GM12878 (cell line): ENCODE measurements around the gene CFAP61. TPM values are rescaled to one million over a fixed set of nuclear protein-coding genes. Genes with fewer than 3 reads are reported as not detected.

Experiments
- ATAC-seq: fragments of 200-7000 bp; cut with Tn5 transposase; 3 replicates; pipeline ENCODE4 v1.9.1; 2020; ENCODE audit warnings: mild to moderate bottlenecking, moderate library complexity
- BruUV-seq: library from RNA; stranded (reverse); fragments of 400-500 nt; replicated peaks from 2 replicates; lab custom pipeline; 2021; lab: Mats Ljungman, UMichigan
- CTCF ChIA-PET: fragments of 300-600 bp; sonication (Branson Sonifier 250); formaldehyde crosslinking; extraction: SDS; loops from one replicate; lab custom pipeline; 2021; ENCODE audit warnings: inconsistent platforms; lab: Yijun Ruan, JAX
- POLR2A ChIA-PET: fragments of 350-600 bp; formaldehyde crosslinking; extraction: SDS; loops from one replicate; lab custom pipeline; 2021; ENCODE audit warnings: inconsistent platforms; lab: Charles Lee
- RAD21 ChIA-PET: fragments of 300-600 bp; sonication (Branson Sonifier 250); formaldehyde crosslinking; loops from one replicate; lab custom pipeline; 2023; ENCODE audit warnings: antibody characterized with exemption; ENCODE audit not compliant: unreplicated experiment; lab: Charles Lee
- SMC1A ChIA-PET: fragments of 300-600 bp; sonication (Branson Sonifier 250); formaldehyde crosslinking; loops from one replicate; lab custom pipeline; 2023; ENCODE audit not compliant: unreplicated experiment, uncharacterized antibody; lab: Charles Lee
- DNase-seq: peaks from one replicate; pipeline ENCODE4 v3.0.0-alpha.2; 2011; ENCODE audit warnings: low read depth, low spot score
- FAIRE-seq: peaks from 3 replicates; lab custom pipeline; 2011; peaks lifted over from hg19 to GRCh38; lab: Jason Lieb, UNC
- H2AFZ ChIP-seq: 2 replicates; pipeline ENCODE4 v1.6.0; 2011; ENCODE audit warnings: low read depth, low read length, control low read depth; ENCODE audit not compliant: control insufficient read depth
- H3K27ac ChIP-seq: 2 replicates; pipeline ENCODE4 v1.5.1; 2011; ENCODE audit warnings: control low read depth; ENCODE audit not compliant: control insufficient read depth, insufficient read depth
- H3K27me3 ChIP-seq, 2 experiments: replicated peaks in 1 of 2; 2 replicates each; pipeline versions ENCODE4 v1.6.0 to v1.6.1; 2011; ENCODE audit warnings: low read length in 1 of 2; ENCODE audit not compliant: control insufficient read depth in 2 of 2, insufficient read depth in 2 of 2
- H3K36me3 ChIP-seq, 2 experiments: 2 replicates each; pipeline ENCODE4 v1.5.1; 2011; ENCODE audit warnings: low read length in 1 of 2; ENCODE audit not compliant: control insufficient read depth in 2 of 2, insufficient read depth in 2 of 2
- H3K4me1 ChIP-seq: 2 replicates; pipeline ENCODE4 v1.6.1; 2011; ENCODE audit warnings: mild to moderate bottlenecking, low read length, moderate library complexity, mixed read lengths; ENCODE audit not compliant: control insufficient read depth, insufficient read depth
- H3K4me2 ChIP-seq: 2 replicates; pipeline ENCODE4 v1.6.0; 2011; ENCODE audit warnings: control low read depth; ENCODE audit not compliant: control insufficient read depth, insufficient read depth
- H3K4me3 ChIP-seq: fragments of 200-600 bp; sonication (generic); 2 replicates; pipeline ENCODE4 v1.5.1; 2016
- H3K79me2 ChIP-seq: 2 replicates; pipeline ENCODE4 v1.6.0; 2011; ENCODE audit warnings: low read length; ENCODE audit not compliant: control insufficient read depth, insufficient read depth
- H3K9ac ChIP-seq: 2 replicates; pipeline ENCODE4 v1.8.0; 2011; ENCODE audit warnings: low read length, control low read depth, mixed read lengths; ENCODE audit not compliant: control insufficient read depth, insufficient read depth
- H3K9me3 ChIP-seq: replicated peaks from 3 replicates; pipeline ENCODE4 v1.5.1; 2011; ENCODE audit warnings: mild to moderate bottlenecking, low read length; ENCODE audit not compliant: control insufficient read depth, insufficient read depth
- H4K20me1 ChIP-seq: 2 replicates; pipeline ENCODE4 v1.6.0; 2011; ENCODE audit not compliant: control insufficient read depth, insufficient read depth
- ESRRA ChIP-seq: IDR thresholded peaks from 2 replicates; pipeline ENCODE4 v1.6.1; 2012; ENCODE audit warnings: mild to moderate bottlenecking, low read length, improper control_type of control experiment
- HDGF ChIP-seq: fragments of 450-650 bp; IDR thresholded peaks from 2 replicates; pipeline ENCODE4 v1.6.1; 2016; ENCODE audit warnings: antibody characterized with exemption
- MYB ChIP-seq: fragments of 150-350 bp; IDR thresholded peaks from 2 replicates; pipeline ENCODE4 v1.6.1; 2014; ENCODE audit warnings: mild to moderate bottlenecking, low read depth, low read length, borderline replicate concordance
- NFXL1 ChIP-seq: fragments of 450-650 bp; IDR thresholded peaks from 2 replicates; pipeline ENCODE4 v1.6.1; 2017; ENCODE audit warnings: antibody characterized with exemption, mild to moderate bottlenecking, borderline replicate concordance
- POLR2AphosphoS5 ChIP-seq: IDR thresholded peaks from 2 replicates; pipeline ENCODE4 v1.6.1; 2011; ENCODE audit warnings: mild to moderate bottlenecking, low read length, inconsistent platforms
- TCF12 ChIP-seq: IDR thresholded peaks from 2 replicates; pipeline ENCODE4 v1.6.1; 2011; ENCODE audit warnings: low read depth, mild to moderate bottlenecking, low read length
- WGBS: methylation state at CpG from one replicate; pipeline ENCODE4 v1.1.6; 2016; ENCODE audit warnings: low lambda C conversion rate; ENCODE audit not compliant: insufficient replicate concordance, insufficient coverage; ENCODE audit errors: missing lambda C conversion rate; 5-methylcytosine and 5-hydroxymethylcytosine counted together
- in situ Hi-C: fragments of 300-500 bp; cut with MboI; formaldehyde crosslinking; loops from 9 replicates; pipeline ENCODE4 v1.14.3; 2018; ENCODE audit warnings: mixed read lengths
- intact Hi-C: fragments of 100-400 bp; cut with micrococcal nuclease; formaldehyde crosslinking; loops from one replicate; pipeline ENCODE4 v1.14.2; 2022; ENCODE audit not compliant: unreplicated experiment
- polyA plus RNA-seq, 11 experiments: library from polyadenylated mRNA; depleted of rRNA in 4 of 11; unstranded in 6 of 11; stranded (reverse) in 5 of 11; fragments of >200 nt; fragmentation: Nextera tagmentation in 4 of 11; fragmentation: Illumina TruSeq in 1 of 11; extraction: Ambion mirVana in 4 of 11; extraction: Trizol in 1 of 11; gene quantifications; 1 replicate in 1 of 11; 2 replicates in 10 of 11; pipeline versions ENCODE4 v1.2.1 to v1.2.3, GENCODE V29; 2011 to 2016; ENCODE audit warnings: inconsistent platforms in 2 of 11, missing spikeins in 2 of 11, low read depth in 1 of 11
- total RNA-seq, 4 experiments: library from RNA; depleted of rRNA in 3 of 4; stranded (reverse); fragments of >200 nt in 3 of 4; fragmentation: Illumina TruSeq in 1 of 4; extraction: Trizol in 1 of 4; gene quantifications; 2 replicates each; pipeline versions ENCODE4 v1.2.1 to v1.2.3, GENCODE V29; 2013 to 2021
- TF ChIP-seq, protein P1 (sequence below): IDR thresholded peaks from 2 replicates; pipeline ENCODE4 v1.6.1; 2012; ENCODE audit warnings: low read depth, low read length, improper control_type of control experiment
- TF ChIP-seq, protein P2 (sequence below): IDR thresholded peaks from 2 replicates; pipeline ENCODE4 v1.6.1; 2012; ENCODE audit warnings: improper control_type of control experiment, low read depth, low read length; ENCODE audit not compliant: insufficient replicate concordance
- TF ChIP-seq, protein P3 (sequence below), 3 experiments: IDR thresholded peaks in 2 of 3; conservative IDR thresholded peaks in 1 of 3; 2 replicates each; pipeline ENCODE4 v1.5.1; 2011; ENCODE audit warnings: low read depth in 3 of 3, low read length in 3 of 3, mild to moderate bottlenecking in 3 of 3, control low read depth in 2 of 3, moderate library complexity in 2 of 3, inconsistent platforms in 1 of 3, mixed read lengths in 1 of 3; ENCODE audit not compliant: control insufficient read depth in 2 of 3, insufficient read depth in 1 of 3; ENCODE audit errors: extremely low read depth in 1 of 3

The CFAP61 gene
- total and polyA plus RNA-seq, 10 of the 15 experiments (the other 5 are each of a cell fraction or from before 2014, with no cell fraction given): 0.11 to 0.41 (median 0.24) TPM; not detected in 7

DNA sequence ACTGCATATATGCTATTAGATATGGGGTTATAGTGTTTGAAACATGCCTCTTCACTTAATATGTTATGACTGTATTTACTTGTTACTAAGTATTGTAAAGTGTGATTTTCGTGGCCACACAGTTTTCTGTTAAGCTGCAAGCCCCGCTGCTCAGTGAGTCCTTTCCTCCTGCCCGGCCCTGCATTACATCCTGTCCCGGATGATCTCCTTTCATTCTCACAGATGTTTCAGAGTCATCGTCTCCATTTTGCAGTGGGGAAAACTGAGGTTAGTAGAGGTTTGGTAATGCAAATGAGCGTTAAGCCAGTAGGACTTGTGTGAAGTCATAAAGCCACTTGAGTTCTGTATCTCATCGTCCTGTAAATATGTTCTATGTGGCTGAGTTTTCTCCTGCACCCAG is 155.5 kb downstream of the CFAP61 start (continued):
- TF ChIP-seq, protein P1, sequence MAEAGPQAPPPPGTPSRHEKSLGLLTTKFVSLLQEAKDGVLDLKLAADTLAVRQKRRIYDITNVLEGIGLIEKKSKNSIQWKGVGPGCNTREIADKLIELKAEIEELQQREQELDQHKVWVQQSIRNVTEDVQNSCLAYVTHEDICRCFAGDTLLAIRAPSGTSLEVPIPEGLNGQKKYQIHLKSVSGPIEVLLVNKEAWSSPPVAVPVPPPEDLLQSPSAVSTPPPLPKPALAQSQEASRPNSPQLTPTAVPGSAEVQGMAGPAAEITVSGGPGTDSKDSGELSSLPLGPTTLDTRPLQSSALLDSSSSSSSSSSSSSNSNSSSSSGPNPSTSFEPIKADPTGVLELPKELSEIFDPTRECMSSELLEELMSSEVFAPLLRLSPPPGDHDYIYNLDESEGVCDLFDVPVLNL: no peak
- TF ChIP-seq NFXL1 (no peak), HDGF (no peak), TCF12 (no peak)
- TF ChIP-seq, protein P2, sequence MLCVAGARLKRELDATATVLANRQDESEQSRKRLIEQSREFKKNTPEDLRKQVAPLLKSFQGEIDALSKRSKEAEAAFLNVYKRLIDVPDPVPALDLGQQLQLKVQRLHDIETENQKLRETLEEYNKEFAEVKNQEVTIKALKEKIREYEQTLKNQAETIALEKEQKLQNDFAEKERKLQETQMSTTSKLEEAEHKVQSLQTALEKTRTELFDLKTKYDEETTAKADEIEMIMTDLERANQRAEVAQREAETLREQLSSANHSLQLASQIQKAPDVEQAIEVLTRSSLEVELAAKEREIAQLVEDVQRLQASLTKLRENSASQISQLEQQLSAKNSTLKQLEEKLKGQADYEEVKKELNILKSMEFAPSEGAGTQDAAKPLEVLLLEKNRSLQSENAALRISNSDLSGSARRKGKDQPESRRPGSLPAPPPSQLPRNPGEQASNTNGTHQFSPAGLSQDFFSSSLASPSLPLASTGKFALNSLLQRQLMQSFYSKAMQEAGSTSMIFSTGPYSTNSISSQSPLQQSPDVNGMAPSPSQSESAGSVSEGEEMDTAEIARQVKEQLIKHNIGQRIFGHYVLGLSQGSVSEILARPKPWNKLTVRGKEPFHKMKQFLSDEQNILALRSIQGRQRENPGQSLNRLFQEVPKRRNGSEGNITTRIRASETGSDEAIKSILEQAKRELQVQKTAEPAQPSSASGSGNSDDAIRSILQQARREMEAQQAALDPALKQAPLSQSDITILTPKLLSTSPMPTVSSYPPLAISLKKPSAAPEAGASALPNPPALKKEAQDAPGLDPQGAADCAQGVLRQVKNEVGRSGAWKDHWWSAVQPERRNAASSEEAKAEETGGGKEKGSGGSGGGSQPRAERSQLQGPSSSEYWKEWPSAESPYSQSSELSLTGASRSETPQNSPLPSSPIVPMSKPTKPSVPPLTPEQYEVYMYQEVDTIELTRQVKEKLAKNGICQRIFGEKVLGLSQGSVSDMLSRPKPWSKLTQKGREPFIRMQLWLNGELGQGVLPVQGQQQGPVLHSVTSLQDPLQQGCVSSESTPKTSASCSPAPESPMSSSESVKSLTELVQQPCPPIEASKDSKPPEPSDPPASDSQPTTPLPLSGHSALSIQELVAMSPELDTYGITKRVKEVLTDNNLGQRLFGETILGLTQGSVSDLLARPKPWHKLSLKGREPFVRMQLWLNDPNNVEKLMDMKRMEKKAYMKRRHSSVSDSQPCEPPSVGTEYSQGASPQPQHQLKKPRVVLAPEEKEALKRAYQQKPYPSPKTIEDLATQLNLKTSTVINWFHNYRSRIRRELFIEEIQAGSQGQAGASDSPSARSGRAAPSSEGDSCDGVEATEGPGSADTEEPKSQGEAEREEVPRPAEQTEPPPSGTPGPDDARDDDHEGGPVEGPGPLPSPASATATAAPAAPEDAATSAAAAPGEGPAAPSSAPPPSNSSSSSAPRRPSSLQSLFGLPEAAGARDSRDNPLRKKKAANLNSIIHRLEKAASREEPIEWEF: no peak

DNA sequence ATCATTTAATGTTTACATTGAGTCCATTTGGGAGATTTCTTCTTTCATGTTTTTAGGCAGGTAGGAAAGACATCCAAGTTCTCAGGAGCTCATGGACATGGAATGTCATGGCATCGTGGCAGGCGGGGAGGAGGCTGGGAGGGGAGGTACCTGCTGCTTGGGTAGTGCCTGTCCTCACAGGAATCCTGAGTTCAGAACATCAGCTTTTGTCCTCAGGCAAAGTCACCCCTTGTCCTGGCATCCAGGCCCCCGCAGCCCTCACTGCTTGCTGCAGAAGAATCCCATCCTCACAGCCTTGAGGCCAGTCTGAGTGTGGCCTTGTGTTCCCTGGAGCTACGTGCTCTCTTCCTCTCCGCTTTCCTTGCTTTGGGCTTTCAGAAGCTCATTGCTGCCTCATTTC is 157.4 kb downstream of the CFAP61 start:
- Histone ChIP-seq H3K4me1 (no peaks in the 10 kb centered on the region), H4K20me1 (no peaks in the 10 kb centered on the region), H3K4me3 (no peak overlapping the region), H3K9me3 (no peaks in the 10 kb centered on the region; the same call in 2 of the 3 replicates)
- FAIRE-seq (no peak), ATAC-seq (no peak)
- SMC1A ChIA-PET: no interaction called here
- no peak for TF ChIP-seq MYB
- TF ChIP-seq, protein P3, sequence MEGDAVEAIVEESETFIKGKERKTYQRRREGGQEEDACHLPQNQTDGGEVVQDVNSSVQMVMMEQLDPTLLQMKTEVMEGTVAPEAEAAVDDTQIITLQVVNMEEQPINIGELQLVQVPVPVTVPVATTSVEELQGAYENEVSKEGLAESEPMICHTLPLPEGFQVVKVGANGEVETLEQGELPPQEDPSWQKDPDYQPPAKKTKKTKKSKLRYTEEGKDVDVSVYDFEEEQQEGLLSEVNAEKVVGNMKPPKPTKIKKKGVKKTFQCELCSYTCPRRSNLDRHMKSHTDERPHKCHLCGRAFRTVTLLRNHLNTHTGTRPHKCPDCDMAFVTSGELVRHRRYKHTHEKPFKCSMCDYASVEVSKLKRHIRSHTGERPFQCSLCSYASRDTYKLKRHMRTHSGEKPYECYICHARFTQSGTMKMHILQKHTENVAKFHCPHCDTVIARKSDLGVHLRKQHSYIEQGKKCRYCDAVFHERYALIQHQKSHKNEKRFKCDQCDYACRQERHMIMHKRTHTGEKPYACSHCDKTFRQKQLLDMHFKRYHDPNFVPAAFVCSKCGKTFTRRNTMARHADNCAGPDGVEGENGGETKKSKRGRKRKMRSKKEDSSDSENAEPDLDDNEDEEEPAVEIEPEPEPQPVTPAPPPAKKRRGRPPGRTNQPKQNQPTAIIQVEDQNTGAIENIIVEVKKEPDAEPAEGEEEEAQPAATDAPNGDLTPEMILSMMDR (IDR thresholded peaks at IDR 0.05 in 2 of 3, conservative IDR thresholded peaks at IDR 0.05 in 1 of 3; ENCODE audit: control insufficient read depth in 2 of 3, extremely low read depth in 1 of 3, insufficient read depth in 1 of 3, low read depth in 3 of 3, low read length in 3 of 3): no peak
- TF ChIP-seq POLR2AphosphoS5: no peak
- TF ChIP-seq ESRRA: no peak
- no peak for TF ChIP-seq NFXL1
- TF ChIP-seq, all 136 proteins: peak for 0
- ChIA-PET RAD21 (no interaction called here), POLR2A (no interaction called here), CTCF (no interaction called here)
- no peaks in the 10 kb centered on the region for H3K79me2 ChIP-seq
- H3K9ac ChIP-seq: no peak overlapping the region
- in situ Hi-C loops: no loop called here
- H3K36me3 ChIP-seq: no peaks in the 10 kb centered on the region
- no peak overlapping the region for H3K4me2 ChIP-seq
- H2AFZ ChIP-seq: no peak overlapping the region
- WGBS: 25% methylated on average over 5 of the region's 5 CpGs
- no peak overlapping the region for H3K27ac ChIP-seq
- intact Hi-C loops: no loop called here
- no peak for DNase-seq
- H3K27me3 ChIP-seq: no peaks in the 10 kb centered on the region; a peak in 1 of 4 replicates
- BruUV-seq: no TSS peak
